Activated B cell treated with CpG ODN at 0.5 μM for 24 hours (primary cell): ENCODE data around the gene LGR5. TPM values are rescaled to one million over a fixed set of nuclear protein-coding genes. Genes with fewer than 3 reads are reported as not detected.

Experiments used
- ATAC-seq: fragments of 200-7000 bp; cut with Tn5 transposase; one replicate; pipeline ENCODE4 v1.10.0; 2021; ENCODE audit warnings: low read depth, mild to moderate bottlenecking, moderate library complexity
- CTCF ChIA-PET: fragments of 350-600 bp; sonication (Branson Sonifier 250); formaldehyde crosslinking; loops from one replicate; lab custom pipeline; 2021; ENCODE audit warnings: antibody characterized with exemption; lab: Charles Lee
- POLR2A ChIA-PET: fragments of 350-600 bp; sonication (Branson Sonifier 250); formaldehyde crosslinking; loops from one replicate; lab custom pipeline; 2021; ENCODE audit warnings: antibody characterized with exemption; lab: Charles Lee
- DNase-seq: peaks from one replicate; pipeline ENCODE4 v3.0.0; 2022
- H3K27ac Mint-ChIP-seq: one replicate; pipeline ENCODE4 v1.8.0; 2020; ENCODE audit warnings: mixed read lengths
- H3K27me3 Mint-ChIP-seq: one replicate; pipeline ENCODE4 v1.8.0; 2021; ENCODE audit warnings: mixed read lengths
- H3K36me3 Mint-ChIP-seq: one replicate; pipeline ENCODE4 v1.8.0; 2021; ENCODE audit warnings: low read depth, mixed read lengths
- H3K4me1 Mint-ChIP-seq: one replicate; pipeline ENCODE4 v1.8.0; 2021; ENCODE audit warnings: mixed read lengths
- H3K4me3 Mint-ChIP-seq: one replicate; pipeline ENCODE4 v1.8.0; 2020; ENCODE audit warnings: mild to moderate bottlenecking, mixed read lengths
- H3K9me3 Mint-ChIP-seq: one replicate; pipeline ENCODE4 v1.8.0; 2020; ENCODE audit warnings: mixed read lengths
- CTCF ChIP-seq: fragments of 200-600 bp; IDR thresholded peaks from one replicate; pipeline ENCODE4 v1.8.0; 2022; ENCODE audit warnings: antibody characterized with exemption, mild to moderate bottlenecking
- intact Hi-C: fragments of 100-400 bp; cut with micrococcal nuclease; formaldehyde crosslinking; loops from one replicate; pipeline ENCODE4 v1.15.1; 2024
- total RNA-seq: library from RNA; stranded (reverse); gene quantifications from 2 replicates; pipeline ENCODE4 v1.2.3, GENCODE V29; 2022

Gene LGR5
- total RNA-seq, 1 donor from 2014 or later = not detected

DNA sequence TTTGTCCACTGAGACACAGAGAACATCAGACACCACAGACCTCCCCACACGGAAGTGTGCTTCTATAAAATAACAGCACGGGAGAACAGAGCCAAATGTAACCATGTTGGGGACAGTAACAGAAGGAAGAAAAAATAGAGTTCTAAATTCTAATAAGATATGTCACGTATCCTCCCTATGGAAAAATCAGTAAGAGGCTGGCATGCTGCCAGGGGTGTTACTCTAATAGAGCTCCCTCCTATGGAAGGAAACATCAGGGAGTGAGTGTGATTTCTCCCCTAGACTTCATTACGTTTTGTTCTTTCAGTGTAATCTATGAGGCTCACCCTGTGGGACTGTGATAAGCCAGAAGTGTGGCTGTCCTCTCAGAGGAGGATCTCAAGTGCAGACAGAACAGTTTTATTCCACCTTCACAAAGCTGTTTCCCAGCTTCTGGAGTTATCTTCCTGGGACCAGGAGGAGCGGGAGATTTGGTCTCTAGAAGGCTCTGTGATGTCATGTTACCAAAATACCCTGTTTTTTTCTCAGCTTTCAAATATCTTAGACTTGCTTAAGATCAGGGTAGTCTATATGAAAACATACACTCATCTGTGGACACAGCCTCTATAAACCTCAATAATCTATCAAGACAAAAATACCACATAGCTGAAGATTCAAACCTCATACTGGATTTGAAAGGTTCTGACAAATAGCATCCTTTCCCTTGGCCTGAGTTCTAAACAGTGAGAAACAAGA lies 154.8 kb downstream of the LGR5 start:
- H3K4me3 Mint-ChIP-seq = no peak overlapping the region
- ChIA-PET CTCF (no interaction called here), POLR2A (no interaction called here)
- TF ChIP-seq CTCF = no peak
- no peak for ATAC-seq
- intact Hi-C loops = no loop called here
- peaks cover under 1% of the 10 kb centered on the region for H3K9me3 Mint-ChIP-seq
- no peaks in the 10 kb centered on the region for H3K4me1 Mint-ChIP-seq
- peaks cover 38% of the 10 kb centered on the region for H3K27me3 Mint-ChIP-seq
- H3K36me3 Mint-ChIP-seq = no peaks in the 10 kb centered on the region
- no peak for DNase-seq
- no peak overlapping the region for H3K27ac Mint-ChIP-seq

- ATAC-seq = no peak
- no peak overlapping the region for H3K27ac Mint-ChIP-seq
- H3K36me3 Mint-ChIP-seq = no peaks in the 10 kb centered on the region
- CTCF ChIA-PET = no interaction called here
- peaks cover 6% of the 10 kb centered on the region for H3K9me3 Mint-ChIP-seq
- no peak for DNase-seq
- intact Hi-C loops = no loop called here
- no peak overlapping the region for H3K4me3 Mint-ChIP-seq
- no peak for TF ChIP-seq CTCF
- peaks cover 13% of the 10 kb centered on the region for H3K27me3 Mint-ChIP-seq
- no peaks in the 10 kb centered on the region for H3K4me1 Mint-ChIP-seq
- POLR2A ChIA-PET = no interaction called here
Measured at GRCh38 chr12:71599210-71599609, 159.6 kb downstream of the LGR5 start.

- intact Hi-C loops = no loop called here
- no peaks in the 10 kb centered on the region for H3K27me3 Mint-ChIP-seq
Measured at GRCh38 chr12:71601546-71601945, 161.9 kb downstream of the LGR5 start.

DNA sequence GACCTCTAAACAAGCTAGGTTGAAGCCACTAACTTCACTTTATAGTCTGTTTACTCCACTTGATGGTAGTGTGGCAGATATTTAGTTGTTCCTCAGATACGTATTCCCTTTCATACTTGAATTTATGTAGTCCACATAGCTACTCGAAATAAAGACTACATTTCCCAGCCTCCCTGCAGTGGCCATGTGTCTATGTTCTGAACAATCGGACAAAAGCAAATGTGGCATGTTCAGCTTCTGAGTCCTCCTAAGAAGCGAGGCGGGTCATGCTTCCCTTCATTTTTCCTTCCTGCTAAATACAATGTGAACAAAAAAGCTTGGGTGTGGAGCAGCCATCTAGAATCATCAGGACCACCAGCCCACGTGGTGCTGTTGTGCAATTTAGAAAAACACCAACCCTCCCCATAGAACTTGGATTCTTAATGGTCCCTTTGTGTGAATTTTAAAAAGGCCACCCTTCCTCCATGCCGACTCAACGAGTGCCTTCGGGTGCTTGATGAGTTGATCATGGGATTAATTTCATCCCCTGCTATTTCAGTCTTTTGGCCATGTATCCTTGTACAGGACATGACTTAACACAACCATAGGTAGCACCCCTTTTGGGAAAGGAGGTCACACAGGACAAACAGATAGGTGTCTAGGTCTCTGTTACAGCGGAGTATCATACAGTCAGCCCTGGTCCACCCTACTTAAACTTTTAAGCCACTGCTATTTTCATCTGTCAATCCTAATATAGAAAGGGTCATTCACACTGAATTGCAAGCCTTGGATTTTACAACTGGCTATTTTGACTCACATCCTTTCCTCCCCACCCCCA lies 163.4 kb downstream of the LGR5 start:
- ChIA-PET POLR2A (no interaction called here), CTCF (no interaction called here)
- intact Hi-C loops = no loop called here
- DNase-seq (no peak), ATAC-seq (no peak)
- TF ChIP-seq CTCF = no peak
- H3K27ac Mint-ChIP-seq = no peak overlapping the region
- H3K9me3 Mint-ChIP-seq = peaks cover 6% of the 10 kb centered on the region
- no peak overlapping the region for H3K4me3 Mint-ChIP-seq
- no peaks in the 10 kb centered on the region for H3K4me1 Mint-ChIP-seq
- peaks cover 29% of the 10 kb centered on the region for H3K36me3 Mint-ChIP-seq
- no peaks in the 10 kb centered on the region for H3K27me3 Mint-ChIP-seq

More at GRCh38 chr12:71601546-71601945, 161.9 kb downstream of the LGR5 start:
- H3K36me3 Mint-ChIP-seq = peaks cover 15% of the 10 kb centered on the region
- CTCF ChIA-PET = no interaction called here
- no peak for DNase-seq
- POLR2A ChIA-PET = no interaction called here
- TF ChIP-seq CTCF = no peak
- no peak for ATAC-seq
- H3K4me1 Mint-ChIP-seq = no peaks in the 10 kb centered on the region
- peaks cover 6% of the 10 kb centered on the region for H3K9me3 Mint-ChIP-seq
- no peak overlapping the region for H3K4me3 Mint-ChIP-seq
- H3K27ac Mint-ChIP-seq = no peak overlapping the region

- Mint-ChIP-seq H3K27ac (no peak overlapping the region), H3K27me3 (no peaks in the 10 kb centered on the region), H3K9me3 (no peaks in the 10 kb centered on the region), H3K36me3 (peaks cover 47% of the 10 kb centered on the region), H3K4me3 (no peak overlapping the region), H3K4me1 (peaks cover 3% of the 10 kb centered on the region)
- ChIA-PET POLR2A (interaction anchor here (0.7 kb wide), 1 partner anchor 142 kb away, joined by 3 read pairs; no protein-coding TSS in a partner anchor), CTCF (interaction anchor here (0.7 to 1.0 kb wide), 2 partner anchors 142 to 1725 kb away, joined by 3 to 4 read pairs; no protein-coding TSS in a partner anchor)
- TF ChIP-seq CTCF = no peak
- ATAC-seq (no peak), DNase-seq (no peak)
- intact Hi-C loops = no loop called here
Measured at GRCh38 chr12:71605039-71605438, 165.4 kb downstream of the LGR5 start.
